ENCODE data around the gene BNIPL.

BNIPL gene

DNA sequence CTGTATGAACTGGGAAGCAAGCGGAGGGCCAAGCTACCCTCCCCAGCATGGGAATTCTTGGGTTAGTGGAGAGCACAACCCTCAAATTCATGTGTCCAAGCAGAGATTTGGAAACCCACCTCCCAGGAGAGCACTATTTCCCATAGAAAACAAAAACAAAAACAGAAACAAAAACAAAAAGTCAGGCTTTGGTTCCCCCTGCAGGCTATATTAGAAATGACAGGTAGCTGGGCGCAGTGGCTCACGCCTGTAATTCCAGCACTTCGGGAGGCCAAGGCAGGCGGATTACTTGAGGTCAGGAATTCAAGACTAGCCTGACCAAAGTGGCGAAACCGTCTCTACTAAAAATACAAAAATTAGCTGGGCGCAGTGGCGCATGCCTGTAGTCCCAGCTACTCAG, 40.5 kb upstream of the BNIPL start:
- H3K9me3 ChIP-seq (ENCODE audit: severe bottlenecking), result no peaks in the 10 kb centered on the region
- no peak overlapping the region for H3K4me3 ChIP-seq (ENCODE audit: severe bottlenecking)
- peak; percentile 78 for TF ChIP-seq CTCF (IDR thresholded peaks at IDR 0.05; ENCODE audit: poor library complexity, severe bottlenecking)
- ATAC-seq (ENCODE audit: low read depth), result 0 out of 3 replicates have a peak, but pooled peaks have one; percentile 36
- no peak overlapping the region for H3K27ac ChIP-seq (ENCODE audit: poor library complexity, severe bottlenecking)
- DNase-seq (ENCODE audit: low spot score), result no peak
- peaks cover 5% of the 10 kb centered on the region; the same call in 1 of the 2 replicates for H3K36me3 ChIP-seq (ENCODE audit: low read depth)
- H3K4me1 ChIP-seq (ENCODE audit: insufficient read depth, poor library complexity, severe bottlenecking), result no peaks in the 10 kb centered on the region
- no peaks in the 10 kb centered on the region for H3K27me3 ChIP-seq (ENCODE audit: insufficient read depth, poor library complexity, severe bottlenecking)

GRCh38 chr1:150997126-150997872, 39.1 kb upstream of the BNIPL start:
- no peak overlapping the region for H3K27ac ChIP-seq (ENCODE audit: poor library complexity, severe bottlenecking)
- DNase-seq (ENCODE audit: low spot score) (no peak), ATAC-seq (ENCODE audit: low read depth) (no peak)
- no peaks in the 10 kb centered on the region for H3K4me1 ChIP-seq (ENCODE audit: insufficient read depth, poor library complexity, severe bottlenecking)
- H3K36me3 ChIP-seq (ENCODE audit: low read depth), result peaks cover 5% of the 10 kb centered on the region; the same call in 1 of the 2 replicates
- H3K9me3 ChIP-seq (ENCODE audit: severe bottlenecking), result no peaks in the 10 kb centered on the region
- no peak overlapping the region for H3K4me3 ChIP-seq (ENCODE audit: severe bottlenecking)
- no peak for TF ChIP-seq CTCF (IDR thresholded peaks at IDR 0.05; ENCODE audit: poor library complexity, severe bottlenecking)
- H3K27me3 ChIP-seq (ENCODE audit: insufficient read depth, poor library complexity, severe bottlenecking), result no peaks in the 10 kb centered on the region

- ATAC-seq (ENCODE audit: low read depth), result peak; percentile 48
- no peak for DNase-seq (ENCODE audit: low spot score)
- H3K4me3 ChIP-seq (ENCODE audit: severe bottlenecking), result no peak overlapping the region
- H3K27me3 ChIP-seq (ENCODE audit: insufficient read depth, poor library complexity, severe bottlenecking), result no peaks in the 10 kb centered on the region
- H3K36me3 ChIP-seq (ENCODE audit: low read depth), result peaks cover 5% of the 10 kb centered on the region; the same call in 1 of the 2 replicates
- TF ChIP-seq CTCF (IDR thresholded peaks at IDR 0.05; ENCODE audit: poor library complexity, severe bottlenecking), result no peak
- no peak overlapping the region for H3K27ac ChIP-seq (ENCODE audit: poor library complexity, severe bottlenecking)
- H3K9me3 ChIP-seq (ENCODE audit: severe bottlenecking), result no peaks in the 10 kb centered on the region
- no peaks in the 10 kb centered on the region for H3K4me1 ChIP-seq (ENCODE audit: insufficient read depth, poor library complexity, severe bottlenecking)
These were observed 38.4 kb upstream of the BNIPL start for GRCh38 chr1:150997949-150998348.

DNA sequence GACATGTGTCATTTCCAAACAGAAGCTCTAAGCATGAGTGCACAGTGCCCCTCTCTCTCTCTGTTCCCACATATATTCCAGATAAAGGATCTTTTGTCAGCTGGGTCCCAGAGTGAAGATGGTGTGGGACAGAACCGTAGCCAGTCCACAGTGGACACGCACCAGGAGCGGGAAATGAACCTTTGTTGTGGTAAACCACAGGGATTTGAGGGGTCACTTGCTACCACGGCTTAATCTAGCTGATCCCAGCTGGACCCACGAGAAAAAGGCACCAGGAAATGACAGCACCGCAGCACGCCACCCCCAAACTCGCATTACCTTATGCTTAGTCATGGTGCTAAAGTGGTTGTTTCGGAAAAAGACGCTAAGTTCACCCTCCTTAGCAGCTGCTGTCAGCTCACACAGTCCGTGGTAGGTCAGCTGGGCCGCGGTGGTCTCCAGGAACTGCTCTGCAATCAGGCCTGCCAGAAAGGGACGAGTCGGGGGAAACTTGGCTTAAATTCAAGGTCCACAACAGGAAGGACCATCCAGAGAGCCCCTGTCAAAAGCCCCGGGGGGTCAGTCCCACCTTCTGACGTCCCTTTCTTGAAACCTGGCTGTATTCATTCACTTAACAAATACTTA, 37.2 kb upstream of the BNIPL start:
- no peak for TF ChIP-seq CTCF (IDR thresholded peaks at IDR 0.05; ENCODE audit: poor library complexity, severe bottlenecking)
- Histone ChIP-seq H3K4me1 (ENCODE audit: insufficient read depth, poor library complexity, severe bottlenecking) (peaks cover 3% of the 10 kb centered on the region), H3K36me3 (ENCODE audit: low read depth) (peaks cover 5% of the 10 kb centered on the region; the same call in 1 of the 2 replicates), H3K9me3 (ENCODE audit: severe bottlenecking) (no peaks in the 10 kb centered on the region), H3K4me3 (ENCODE audit: severe bottlenecking) (no peak overlapping the region), H3K27ac (ENCODE audit: poor library complexity, severe bottlenecking) (no peak overlapping the region), H3K27me3 (ENCODE audit: insufficient read depth, poor library complexity, severe bottlenecking) (no peaks in the 10 kb centered on the region)
- DNase-seq (ENCODE audit: low spot score) (no peak), ATAC-seq (ENCODE audit: low read depth) (no peak)

DNA sequence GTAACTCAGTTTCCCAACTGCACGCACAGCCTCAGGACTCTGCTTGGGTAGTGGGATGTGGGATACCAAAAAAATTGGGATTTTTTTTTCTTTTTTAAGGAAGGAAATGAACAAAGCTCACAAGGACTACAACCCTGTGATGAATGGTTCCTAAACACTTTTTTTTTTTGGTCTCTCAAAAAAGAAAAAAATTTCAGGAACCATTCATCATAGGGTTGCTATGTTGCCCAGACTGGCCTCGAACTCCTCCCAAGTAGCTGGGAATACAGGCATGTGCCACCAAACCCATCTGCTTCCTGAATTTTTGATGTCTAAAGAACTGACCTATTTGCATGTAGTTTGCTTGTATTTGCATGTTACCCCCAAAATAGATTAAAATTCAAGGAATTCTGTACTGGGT, 36.5 kb upstream of the BNIPL start:
- no peak for DNase-seq (ENCODE audit: low spot score)
- Histone ChIP-seq H3K4me1 (ENCODE audit: insufficient read depth, poor library complexity, severe bottlenecking) (peaks cover 9% of the 10 kb centered on the region), H3K36me3 (ENCODE audit: low read depth) (peaks cover 5% of the 10 kb centered on the region; the same call in 1 of the 2 replicates), H3K4me3 (ENCODE audit: severe bottlenecking) (no peak overlapping the region), H3K27me3 (ENCODE audit: insufficient read depth, poor library complexity, severe bottlenecking) (no peaks in the 10 kb centered on the region), H3K9me3 (ENCODE audit: severe bottlenecking) (no peaks in the 10 kb centered on the region), H3K27ac (ENCODE audit: poor library complexity, severe bottlenecking) (no peak overlapping the region)
- TF ChIP-seq CTCF (IDR thresholded peaks at IDR 0.05; ENCODE audit: poor library complexity, severe bottlenecking), result no peak
- ATAC-seq (ENCODE audit: low read depth), result no peak

Measured in RWPE2 (cell line).